Right atrium auricular region (tissue), 2 donors: Measurements from ENCODE around the gene ZPR1. TPM values are rescaled to one million over a fixed set of nuclear protein-coding genes. Genes with fewer than 3 reads are reported as not detected.

Experiments
- DNase-seq: peaks from one replicate; pipeline ENCODE4 v3.0.0-alpha.2; 2019; ENCODE audit warnings: low spot score
- H3K27ac ChIP-seq, 2 donors: fragments of 200-600 bp; sonication (generic); 1 replicate in 1 of 2; 2 replicates in 1 of 2; pipeline ENCODE4 v1.5.1; 2016 to 2019
- H3K27me3 ChIP-seq, 2 donors: fragments of 200-600 bp; sonication (generic); one replicate each; pipeline versions ENCODE4 v1.5.1 to v1.6.0; 2017 to 2019
- H3K36me3 ChIP-seq: fragments of 200-600 bp; sonication (generic); one replicate; pipeline ENCODE4 v1.5.1; 2016
- H3K4me1 ChIP-seq, 2 donors: fragments of 200-600 bp; sonication (generic); one replicate each; pipeline versions ENCODE4 v1.5.1 to v1.6.0; 2017 to 2019
- H3K4me3 ChIP-seq, 2 donors: fragments of 200-600 bp; sonication (generic); 1 replicate in 1 of 2; 2 replicates in 1 of 2; pipeline ENCODE4 v1.5.1; 2017 to 2019; ENCODE audit warnings: mild to moderate bottlenecking in 1 of 2, moderate library complexity in 1 of 2
- H3K9me3 ChIP-seq, 2 donors: fragments of 200-600 bp; sonication (generic); one replicate each; pipeline ENCODE4 v1.5.1; 2019
- CTCF ChIP-seq, 2 donors: fragments of 200-600 bp; sonication (generic); IDR thresholded peaks; one replicate each; pipeline ENCODE4 v1.5.1; 2019; ENCODE audit warnings: antibody characterized with exemption in 2 of 2
- total RNA-seq, 2 donors: library from RNA; depleted of rRNA; stranded (reverse); fragments of >200 nt; gene quantifications; one replicate each; pipeline ENCODE4 v1.1.0, GENCODE V29; 2016

ZPR1 gene
- total RNA-seq, 2 donors from 2014 or later, result 16.8 to 20.6 TPM

- no peak for DNase-seq
- H3K27me3 ChIP-seq, result no peaks in the 10 kb centered on the region
- H3K4me1 ChIP-seq, result peaks cover 0 to 26% of the 10 kb centered on the region in 2 donors
Observed at GRCh38 chr11:116732271-116733042, 55.4 kb downstream of the ZPR1 start.

GRCh38 chr11:116731821-116732220 is 56.0 kb downstream of the ZPR1 start:
- Histone ChIP-seq H3K27me3 (no peaks in the 10 kb centered on the region), H3K27ac (no peak overlapping the region), H3K4me3 (no peak overlapping the region), H3K36me3 (no peaks in the 10 kb centered on the region), H3K4me1 (peaks cover 0 to 26% of the 10 kb centered on the region in 2 donors), H3K9me3 (no peaks in the 10 kb centered on the region)
- DNase-seq, result no peak
- no peak for TF ChIP-seq CTCF (IDR thresholded peaks at IDR 0.05)

More at GRCh38 chr11:116732271-116733042, 55.4 kb downstream of the ZPR1 start:
- Histone ChIP-seq H3K4me3 (no peak overlapping the region), H3K27ac (no peak overlapping the region), H3K9me3 (no peaks in the 10 kb centered on the region), H3K36me3 (no peaks in the 10 kb centered on the region)
- TF ChIP-seq CTCF (IDR thresholded peaks at IDR 0.05), result peak; percentile 79 to 82

GRCh38 chr11:116731097-116731761 is 56.6 kb downstream of the ZPR1 start:
- no peaks in the 10 kb centered on the region for H3K36me3 ChIP-seq
- no peaks in the 10 kb centered on the region for H3K9me3 ChIP-seq
- no peaks in the 10 kb centered on the region for H3K27me3 ChIP-seq
- TF ChIP-seq CTCF (IDR thresholded peaks at IDR 0.05), result no peak
- no peak overlapping the region for H3K27ac ChIP-seq
- no peak for DNase-seq
- peaks cover 0 to 26% of the 10 kb centered on the region in 2 donors for H3K4me1 ChIP-seq
- H3K4me3 ChIP-seq, result no peak overlapping the region

GRCh38 chr11:116730601-116731000 is 57.2 kb downstream of the ZPR1 start:
- no peak for DNase-seq
- Histone ChIP-seq H3K9me3 (no peaks in the 10 kb centered on the region), H3K4me1 (peaks cover 0 to 26% of the 10 kb centered on the region in 2 donors), H3K27me3 (no peaks in the 10 kb centered on the region), H3K4me3 (no peak overlapping the region), H3K27ac (no peak overlapping the region), H3K36me3 (no peaks in the 10 kb centered on the region)
- TF ChIP-seq CTCF (IDR thresholded peaks at IDR 0.05), result no peak

GRCh38 chr11:116730241-116730561 is 57.6 kb downstream of the ZPR1 start:
- DNase-seq, result no peak
- no peak for TF ChIP-seq CTCF (IDR thresholded peaks at IDR 0.05)
- Histone ChIP-seq H3K36me3 (no peaks in the 10 kb centered on the region), H3K4me1 (peaks cover 0 to 26% of the 10 kb centered on the region in 2 donors), H3K9me3 (no peaks in the 10 kb centered on the region), H3K4me3 (no peak overlapping the region), H3K27me3 (no peaks in the 10 kb centered on the region), H3K27ac (no peak overlapping the region)
